MM.1S (cell line): ENCODE results near the gene ATP11B.

Experiments used
- DNase-seq: peaks from one replicate; pipeline ENCODE4 v3.0.0-alpha.2; 2015
- H2AFZ ChIP-seq: fragments of 300-600 bp; sonication (generic); 2 replicates; pipeline ENCODE4 v1.6.0; 2016; ENCODE audit warnings: antibody characterized with exemption, low read length
- H3F3A ChIP-seq: fragments of 300-600 bp; sonication (generic); 2 replicates; pipeline ENCODE4 v1.6.1; 2016; ENCODE audit warnings: mild to moderate bottlenecking, antibody characterized with exemption, low read length, moderate library complexity, mixed read lengths; ENCODE audit not compliant: insufficient read depth
- H3K27ac ChIP-seq: fragments of 300-600 bp; sonication (generic); 2 replicates; pipeline ENCODE4 v1.5.1; 2016; ENCODE audit warnings: mild to moderate bottlenecking, low read length
- H3K27me3 ChIP-seq: fragments of 300-600 bp; sonication (generic); replicated peaks from 2 replicates; pipeline ENCODE4 v1.6.0; 2016; ENCODE audit warnings: low read length; ENCODE audit not compliant: insufficient read depth
- H3K36me3 ChIP-seq: fragments of 300-600 bp; sonication (generic); replicated peaks from 2 replicates; pipeline ENCODE4 v1.6.1; 2016; ENCODE audit warnings: mild to moderate bottlenecking, low read length, mixed read lengths; ENCODE audit not compliant: insufficient read depth
- H3K4me1 ChIP-seq: fragments of 300-600 bp; sonication (generic); 2 replicates; pipeline ENCODE4 v1.6.1; 2016; ENCODE audit warnings: low read length, mixed read lengths
- H3K4me2 ChIP-seq: fragments of 300-600 bp; sonication (generic); 2 replicates; pipeline ENCODE4 v1.6.0; 2016; ENCODE audit warnings: low read depth, low read length
- H3K4me3 ChIP-seq: fragments of 300-600 bp; sonication (generic); 2 replicates; pipeline ENCODE4 v1.5.1; 2016; ENCODE audit warnings: low read length, mixed read lengths
- H3K79me2 ChIP-seq: fragments of 300-600 bp; sonication (generic); 2 replicates; pipeline ENCODE4 v1.6.1; 2016; ENCODE audit warnings: mixed run types, low read length, mixed read lengths
- H3K9ac ChIP-seq: fragments of 300-600 bp; sonication (generic); 2 replicates; pipeline ENCODE4 v1.6.1; 2016; ENCODE audit warnings: low read length, mixed read lengths
- H3K9me2 ChIP-seq: fragments of 300-600 bp; sonication (generic); replicated peaks from 2 replicates; pipeline ENCODE4 v1.6.1; 2016; ENCODE audit warnings: mild to moderate bottlenecking, low read length, mixed read lengths; ENCODE audit not compliant: insufficient read depth
- H3K9me3 ChIP-seq: fragments of 300-600 bp; sonication (generic); replicated peaks from 2 replicates; pipeline ENCODE4 v1.6.1; 2016; ENCODE audit warnings: mild to moderate bottlenecking, low read length, mixed read lengths; ENCODE audit not compliant: insufficient read depth
- H4K20me1 ChIP-seq: fragments of 300-600 bp; sonication (generic); 2 replicates; pipeline ENCODE4 v1.6.1; 2016; ENCODE audit warnings: mild to moderate bottlenecking, low read length, moderate library complexity, mixed read lengths; ENCODE audit not compliant: insufficient read depth
- EZH2 ChIP-seq: fragments of 300-600 bp; sonication (generic); optimal IDR thresholded peaks from 2 replicates; pipeline ENCODE3; 2017; ENCODE audit warnings: low read depth, mild to moderate bottlenecking, antibody characterized with exemption, low read length, mixed read lengths
- EZH2phosphoT487 ChIP-seq: fragments of 300-600 bp; sonication (generic); IDR thresholded peaks from 2 replicates; pipeline ENCODE4 v1.6.1; 2018; ENCODE audit warnings: antibody characterized with exemption, low read length
- TF ChIP-seq, protein P1 (sequence below): fragments of 300-600 bp; sonication (generic); IDR thresholded peaks from 2 replicates; pipeline ENCODE4 v1.5.1; 2016; ENCODE audit warnings: antibody characterized with exemption, low read length, mixed read lengths

The ATP11B gene

GRCh38 chr3:182811269-182811596 is 17.9 kb downstream of the ATP11B start:
- Histone ChIP-seq H3K4me1 (peaks cover 5% of the 10 kb centered on the region; the same call in 1 of the 2 replicates), H3K9me2 (no peaks in the 10 kb centered on the region), H3K36me3 (0 out of 2 replicates have a peak, but pooled peaks cover 6% of the 10 kb centered on the region), H3F3A (no peaks in the 10 kb centered on the region), H4K20me1 (peaks cover 37% of the 10 kb centered on the region), H2AFZ (no peak overlapping the region), H3K27ac (no peak overlapping the region), H3K4me2 (no peak overlapping the region), H3K9ac (no peak overlapping the region), H3K4me3 (no peak overlapping the region), H3K27me3 (no peaks in the 10 kb centered on the region), H3K79me2 (peaks cover 99% of the 10 kb centered on the region), H3K9me3 (no peaks in the 10 kb centered on the region)
- DNase-seq, result no peak
- TF ChIP-seq EZH2phosphoT487, result no peak

DNA sequence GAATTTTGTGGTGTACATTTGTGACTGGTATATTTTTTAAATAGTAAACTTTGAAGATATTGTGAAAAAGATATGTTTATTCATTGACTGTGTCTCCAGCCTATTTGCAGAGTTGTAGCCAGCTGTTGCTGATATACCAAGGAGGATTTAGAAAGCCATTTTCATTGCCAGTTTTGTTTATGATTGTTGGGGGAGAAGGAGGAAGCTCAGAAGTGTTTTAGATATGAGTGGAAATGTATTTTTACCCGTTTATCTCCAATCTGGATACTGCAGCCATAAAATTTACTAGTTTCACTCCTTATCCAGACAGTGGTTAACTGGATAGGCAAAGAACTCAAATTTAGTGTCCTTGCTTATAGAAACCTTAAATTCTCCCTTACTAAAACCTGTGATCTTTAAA is 18.8 kb downstream of the ATP11B start:
- Histone ChIP-seq H3K27ac (no peak overlapping the region), H3K9ac (no peak overlapping the region), H3K9me2 (no peaks in the 10 kb centered on the region), H3K79me2 (peaks cover 99% of the 10 kb centered on the region), H3K4me2 (no peak overlapping the region), H3K36me3 (0 out of 2 replicates have a peak, but pooled peaks cover 6% of the 10 kb centered on the region), H4K20me1 (peaks cover 29% of the 10 kb centered on the region), H2AFZ (no peak overlapping the region), H3F3A (no peaks in the 10 kb centered on the region), H3K27me3 (no peaks in the 10 kb centered on the region), H3K4me1 (peaks cover 7% of the 10 kb centered on the region; the same call in 1 of the 2 replicates), H3K9me3 (no peaks in the 10 kb centered on the region), H3K4me3 (no peak overlapping the region)
- DNase-seq, result no peak
- TF ChIP-seq EZH2phosphoT487 (no peak), EZH2 (no peak)
- TF ChIP-seq, protein P1, sequence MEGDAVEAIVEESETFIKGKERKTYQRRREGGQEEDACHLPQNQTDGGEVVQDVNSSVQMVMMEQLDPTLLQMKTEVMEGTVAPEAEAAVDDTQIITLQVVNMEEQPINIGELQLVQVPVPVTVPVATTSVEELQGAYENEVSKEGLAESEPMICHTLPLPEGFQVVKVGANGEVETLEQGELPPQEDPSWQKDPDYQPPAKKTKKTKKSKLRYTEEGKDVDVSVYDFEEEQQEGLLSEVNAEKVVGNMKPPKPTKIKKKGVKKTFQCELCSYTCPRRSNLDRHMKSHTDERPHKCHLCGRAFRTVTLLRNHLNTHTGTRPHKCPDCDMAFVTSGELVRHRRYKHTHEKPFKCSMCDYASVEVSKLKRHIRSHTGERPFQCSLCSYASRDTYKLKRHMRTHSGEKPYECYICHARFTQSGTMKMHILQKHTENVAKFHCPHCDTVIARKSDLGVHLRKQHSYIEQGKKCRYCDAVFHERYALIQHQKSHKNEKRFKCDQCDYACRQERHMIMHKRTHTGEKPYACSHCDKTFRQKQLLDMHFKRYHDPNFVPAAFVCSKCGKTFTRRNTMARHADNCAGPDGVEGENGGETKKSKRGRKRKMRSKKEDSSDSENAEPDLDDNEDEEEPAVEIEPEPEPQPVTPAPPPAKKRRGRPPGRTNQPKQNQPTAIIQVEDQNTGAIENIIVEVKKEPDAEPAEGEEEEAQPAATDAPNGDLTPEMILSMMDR, result no peak

GRCh38 chr3:182814419-182815062 is 21.2 kb downstream of the ATP11B start:
- 0 out of 2 replicates have a peak, but pooled peaks cover 6% of the 10 kb centered on the region for H3K36me3 ChIP-seq
- no peak for DNase-seq
- H4K20me1 ChIP-seq, result peaks cover 22% of the 10 kb centered on the region
- no peak overlapping the region for H3K27ac ChIP-seq
- no peaks in the 10 kb centered on the region for H3K9me3 ChIP-seq
- no peak overlapping the region for H3K4me2 ChIP-seq
- H3K27me3 ChIP-seq, result no peaks in the 10 kb centered on the region
- H3K4me3 ChIP-seq, result no peak overlapping the region
- peaks cover 7% of the 10 kb centered on the region; the same call in 1 of the 2 replicates for H3K4me1 ChIP-seq
- no peaks in the 10 kb centered on the region for H3F3A ChIP-seq
- no peak overlapping the region for H2AFZ ChIP-seq
- no peak overlapping the region for H3K9ac ChIP-seq
- TF ChIP-seq EZH2 (no peak), EZH2phosphoT487 (no peak)
- TF ChIP-seq, protein P1, result no peak
- peaks cover 99% of the 10 kb centered on the region for H3K79me2 ChIP-seq
- no peaks in the 10 kb centered on the region for H3K9me2 ChIP-seq

GRCh38 chr3:182816181-182816580 is 22.9 kb downstream of the ATP11B start:
- Histone ChIP-seq H3K27ac (no peak overlapping the region), H3K4me3 (no peak overlapping the region), H3K79me2 (peaks cover 99% of the 10 kb centered on the region), H3K4me1 (peaks cover 5% of the 10 kb centered on the region; the same call in 1 of the 2 replicates), H3K36me3 (peaks cover 13% of the 10 kb centered on the region; the same call in 1 of the 2 replicates), H3K27me3 (no peaks in the 10 kb centered on the region), H3K9me2 (no peaks in the 10 kb centered on the region), H3K9me3 (no peaks in the 10 kb centered on the region), H2AFZ (no peak overlapping the region), H3K4me2 (no peak overlapping the region), H4K20me1 (peaks cover 23% of the 10 kb centered on the region), H3K9ac (no peak overlapping the region), H3F3A (no peaks in the 10 kb centered on the region)
- DNase-seq, result no peak
- no peak for TF ChIP-seq EZH2
- TF ChIP-seq EZH2phosphoT487, result no peak
- TF ChIP-seq, protein P1, result no peak
